Measurements from ENCODE around the gene NR3C1. TPM values are rescaled to one million over a fixed set of nuclear protein-coding genes. Genes with fewer than 3 reads are reported as not detected.

Gene NR3C1
- polyA plus RNA-seq, 1 experiment = 44.1 TPM

GRCh38 chr5:143432658-143433239 is 29.3 kb upstream of the NR3C1 start:
- ChIA-PET POLR2A (no interaction called here), CTCF (interaction anchor here (0.6 kb wide), 1 partner anchor 13 kb away, joined by 6 read pairs; no protein-coding TSS in a partner anchor)
- no peaks in the 10 kb centered on the region for H3K27me3 ChIP-seq (ENCODE audit: control insufficient read depth, insufficient read depth, low read length)
- no peak overlapping the region for H3K27ac ChIP-seq (ENCODE audit: low read depth, low read length)
- TF ChIP-seq CTCF (IDR thresholded peaks at IDR 0.05; ENCODE audit: low read depth, low read length) = no peak
- H3K4me3 ChIP-seq (ENCODE audit: low read depth, low read length) = no peak overlapping the region
- DNase-seq (ENCODE audit: low read depth, low spot score) = no peak
- no peaks in the 10 kb centered on the region for H3K9me3 ChIP-seq (ENCODE audit: control insufficient read depth, insufficient read depth, low read length)

GRCh38 chr5:143431789-143432188 is 28.3 kb upstream of the NR3C1 start:
- DNase-seq (ENCODE audit: low read depth, low spot score) = no peak
- Histone ChIP-seq H3K27ac (ENCODE audit: low read depth, low read length) (no peak overlapping the region), H3K9me3 (ENCODE audit: control insufficient read depth, insufficient read depth, low read length) (no peaks in the 10 kb centered on the region), H3K4me3 (ENCODE audit: low read depth, low read length) (no peak overlapping the region), H3K27me3 (ENCODE audit: control insufficient read depth, insufficient read depth, low read length) (no peaks in the 10 kb centered on the region)
- ChIA-PET CTCF (interaction anchor here (0.6 kb wide), 1 partner anchor 314 kb away, joined by 3 read pairs; no protein-coding TSS in a partner anchor), POLR2A (no interaction called here)
- TF ChIP-seq CTCF (IDR thresholded peaks at IDR 0.05; ENCODE audit: low read depth, low read length) = no peak

- POLR2A ChIA-PET = no interaction called here
- CTCF ChIA-PET = interaction anchor here (0.9 kb wide), 1 partner anchor 25 kb away, joined by 3 read pairs; the partner anchor contains the start of gene NR3C1
- H3K27ac ChIP-seq (ENCODE audit: low read depth, low read length) = no peak overlapping the region
- H3K9me3 ChIP-seq (ENCODE audit: control insufficient read depth, insufficient read depth, low read length) = no peaks in the 10 kb centered on the region
- TF ChIP-seq CTCF (IDR thresholded peaks at IDR 0.05; ENCODE audit: low read depth, low read length) = no peak
- no peak overlapping the region for H3K4me3 ChIP-seq (ENCODE audit: low read depth, low read length)
- no peak for DNase-seq (ENCODE audit: low read depth, low spot score)
- H3K27me3 ChIP-seq (ENCODE audit: control insufficient read depth, insufficient read depth, low read length) = no peaks in the 10 kb centered on the region
These were observed 25.4 kb upstream of the NR3C1 start for GRCh38 chr5:143428738-143429420.

GRCh38 chr5:143428155-143428554 is 24.7 kb upstream of the NR3C1 start:
- Histone ChIP-seq H3K27me3 (ENCODE audit: control insufficient read depth, insufficient read depth, low read length) (no peaks in the 10 kb centered on the region), H3K27ac (ENCODE audit: low read depth, low read length) (no peak overlapping the region), H3K4me3 (ENCODE audit: low read depth, low read length) (no peak overlapping the region), H3K9me3 (ENCODE audit: control insufficient read depth, insufficient read depth, low read length) (no peaks in the 10 kb centered on the region)
- ChIA-PET POLR2A (no interaction called here), CTCF (interaction anchor here (0.9 kb wide), 1 partner anchor 25 kb away, joined by 3 read pairs; the partner anchor contains the start of gene NR3C1)
- no peak for TF ChIP-seq CTCF (IDR thresholded peaks at IDR 0.05; ENCODE audit: low read depth, low read length)
- no peak for DNase-seq (ENCODE audit: low read depth, low spot score)

GRCh38 chr5:143427122-143427735 is 23.7 kb upstream of the NR3C1 start:
- no peak for TF ChIP-seq CTCF (IDR thresholded peaks at IDR 0.05; ENCODE audit: low read depth, low read length)
- H3K4me3 ChIP-seq (ENCODE audit: low read depth, low read length) = no peak overlapping the region
- no peaks in the 10 kb centered on the region for H3K27me3 ChIP-seq (ENCODE audit: control insufficient read depth, insufficient read depth, low read length)
- H3K27ac ChIP-seq (ENCODE audit: low read depth, low read length) = no peak overlapping the region
- ChIA-PET POLR2A (no interaction called here), CTCF (interaction anchor here (1.1 kb wide), 1 partner anchor 23 kb away, joined by 3 read pairs; no protein-coding TSS in a partner anchor)
- no peak for DNase-seq (ENCODE audit: low read depth, low spot score)
- no peaks in the 10 kb centered on the region for H3K9me3 ChIP-seq (ENCODE audit: control insufficient read depth, insufficient read depth, low read length)
